Brain pericyte (primary cell): ENCODE measurements around the gene THRB.

Experiments
- DNase-seq: peaks from one replicate; pipeline ENCODE4 v3.0.0-alpha.2; 2012; ENCODE audit warnings: low read depth, low spot score

THRB gene

GRCh38 chr3:24494618-24495325, at the start of gene THRB:
TSS of gene THRB (minus strand) at chr3:24494850.
- DNase-seq: no peak

- no peak for DNase-seq
Measured at GRCh38 chr3:24541935-24542334, 47.3 kb upstream of the THRB start.

GRCh38 chr3:24540821-24541220, 46.2 kb upstream of the THRB start:
- DNase-seq: no peak

- DNase-seq: no peak
Measured at GRCh38 chr3:24539699-24540098, 45.0 kb upstream of the THRB start.

GRCh38 chr3:24538891-24539290, 44.2 kb upstream of the THRB start:
- DNase-seq: no peak

GRCh38 chr3:24533561-24534193, 39.0 kb upstream of the THRB start:
- no peak for DNase-seq

- no peak for DNase-seq
Measured at GRCh38 chr3:24530471-24530870, 35.8 kb upstream of the THRB start.

- no peak for DNase-seq
Measured at GRCh38 chr3:24529210-24529609, 34.6 kb upstream of the THRB start.

GRCh38 chr3:24526640-24527212, 32.1 kb upstream of the THRB start:
- no peak for DNase-seq

- no peak for DNase-seq
Measured at GRCh38 chr3:24525557-24525956, 30.9 kb upstream of the THRB start.

- no peak for DNase-seq
Measured at GRCh38 chr3:24525022-24525421, 30.4 kb upstream of the THRB start.

GRCh38 chr3:24523988-24524727, 29.5 kb upstream of the THRB start:
- DNase-seq: no peak

GRCh38 chr3:24523215-24523614, 28.6 kb upstream of the THRB start:
- DNase-seq: no peak

- no peak for DNase-seq
Measured at GRCh38 chr3:24522146-24522579, 27.5 kb upstream of the THRB start.

GRCh38 chr3:24521420-24522145, 26.9 kb upstream of the THRB start:
- no peak for DNase-seq

GRCh38 chr3:24520976-24521419, 26.3 kb upstream of the THRB start:
- DNase-seq: no peak

GRCh38 chr3:24520101-24520495, 25.4 kb upstream of the THRB start:
- DNase-seq: no peak

- no peak for DNase-seq
Measured at GRCh38 chr3:24519368-24520100, 24.9 kb upstream of the THRB start.

- DNase-seq: no peak
Measured at GRCh38 chr3:24518990-24519367, 24.3 kb upstream of the THRB start.

- no peak for DNase-seq
Measured at GRCh38 chr3:24514119-24514518, 19.5 kb upstream of the THRB start.

GRCh38 chr3:24513463-24513862, 18.8 kb upstream of the THRB start:
- no peak for DNase-seq
